ENCODE data around the gene KIR3DL1.

KIR3DL1 gene

DNA sequence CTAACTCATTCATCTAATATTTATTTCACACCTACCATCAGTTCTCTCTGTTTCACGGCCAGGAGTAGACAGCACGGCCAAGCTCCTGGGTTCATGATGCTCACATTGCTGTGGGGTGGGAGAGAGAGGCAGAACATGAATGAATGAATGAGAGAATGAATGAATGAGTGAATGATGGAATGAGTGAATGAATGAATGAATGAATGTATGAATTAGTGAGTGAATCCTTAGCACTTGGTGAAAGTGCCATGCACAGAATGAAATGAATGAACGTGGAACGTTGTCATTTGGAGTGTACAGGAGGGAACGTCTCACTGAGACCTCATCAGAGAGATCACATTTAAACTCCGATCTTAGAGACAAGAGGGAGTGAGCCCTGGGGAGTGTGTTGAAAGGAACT is 24.8 kb upstream of the KIR3DL1 start:
- H3K4me3 ChIP-seq (replicated peaks; ENCODE audit: low read depth, low read length), result no peak overlapping the region
- TF ChIP-seq, protein P1, sequence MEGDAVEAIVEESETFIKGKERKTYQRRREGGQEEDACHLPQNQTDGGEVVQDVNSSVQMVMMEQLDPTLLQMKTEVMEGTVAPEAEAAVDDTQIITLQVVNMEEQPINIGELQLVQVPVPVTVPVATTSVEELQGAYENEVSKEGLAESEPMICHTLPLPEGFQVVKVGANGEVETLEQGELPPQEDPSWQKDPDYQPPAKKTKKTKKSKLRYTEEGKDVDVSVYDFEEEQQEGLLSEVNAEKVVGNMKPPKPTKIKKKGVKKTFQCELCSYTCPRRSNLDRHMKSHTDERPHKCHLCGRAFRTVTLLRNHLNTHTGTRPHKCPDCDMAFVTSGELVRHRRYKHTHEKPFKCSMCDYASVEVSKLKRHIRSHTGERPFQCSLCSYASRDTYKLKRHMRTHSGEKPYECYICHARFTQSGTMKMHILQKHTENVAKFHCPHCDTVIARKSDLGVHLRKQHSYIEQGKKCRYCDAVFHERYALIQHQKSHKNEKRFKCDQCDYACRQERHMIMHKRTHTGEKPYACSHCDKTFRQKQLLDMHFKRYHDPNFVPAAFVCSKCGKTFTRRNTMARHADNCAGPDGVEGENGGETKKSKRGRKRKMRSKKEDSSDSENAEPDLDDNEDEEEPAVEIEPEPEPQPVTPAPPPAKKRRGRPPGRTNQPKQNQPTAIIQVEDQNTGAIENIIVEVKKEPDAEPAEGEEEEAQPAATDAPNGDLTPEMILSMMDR (IDR thresholded peaks at IDR 0.05; ENCODE audit: low read length, missing control alignments), result no peak
- DNase-seq (ENCODE audit: low read depth), result no peak

DNA sequence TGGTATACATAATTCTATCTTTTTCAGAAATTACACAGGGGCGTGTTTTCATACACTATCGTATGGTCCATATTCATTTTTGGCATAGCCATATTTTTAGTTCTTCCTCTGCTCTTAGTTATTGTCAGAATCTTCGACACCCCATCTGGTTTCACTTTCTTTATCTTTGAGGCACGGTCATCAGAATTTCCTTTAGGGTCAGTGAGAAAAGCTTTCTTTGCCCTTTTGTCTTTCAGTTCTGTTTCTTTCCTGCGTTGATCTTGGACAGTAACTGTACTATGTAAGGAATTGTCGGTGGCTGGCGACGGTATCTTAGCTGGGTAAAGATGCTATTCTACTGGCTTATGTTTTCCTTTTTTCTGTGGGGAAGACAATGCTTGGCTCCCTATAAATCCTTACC is 23.5 kb upstream of the KIR3DL1 start:
- DNase-seq (ENCODE audit: low read depth), result no peak
- no peak overlapping the region for H3K4me3 ChIP-seq (replicated peaks; ENCODE audit: low read depth, low read length)
- TF ChIP-seq, protein P1 (IDR thresholded peaks at IDR 0.05; ENCODE audit: low read length, missing control alignments), result no peak

DNA sequence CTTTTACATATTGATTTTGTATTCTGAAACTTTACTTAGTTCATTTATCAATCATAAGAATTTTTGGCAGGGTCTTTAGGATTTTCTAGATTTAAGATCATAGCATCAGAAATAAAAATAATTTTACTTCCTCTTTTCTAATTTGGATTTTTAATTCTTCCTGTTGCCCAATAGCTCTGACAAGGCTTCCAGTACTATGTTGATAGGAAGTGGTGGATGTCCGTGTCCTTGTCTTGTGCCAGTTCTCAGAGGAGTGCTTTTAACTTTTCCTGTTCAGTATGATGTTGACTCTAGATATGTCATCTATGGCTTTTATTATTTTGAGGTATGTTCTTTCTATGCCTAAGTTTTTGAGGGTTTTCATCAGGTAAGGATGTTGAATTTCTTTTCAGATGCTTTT is 20.5 kb upstream of the KIR3DL1 start:
- no peak overlapping the region for H3K4me3 ChIP-seq (replicated peaks; ENCODE audit: low read depth, low read length)
- no peak for DNase-seq (ENCODE audit: low read depth)
- TF ChIP-seq, protein P1 (IDR thresholded peaks at IDR 0.05; ENCODE audit: low read length, missing control alignments), result no peak

- TF ChIP-seq, protein P1 (IDR thresholded peaks at IDR 0.05; ENCODE audit: low read length, missing control alignments), result no peak
- no peak for DNase-seq (ENCODE audit: low read depth)
- H3K4me3 ChIP-seq (replicated peaks; ENCODE audit: low read depth, low read length), result no peak within 1 kb of the TSS
These were observed 12.9 kb upstream of the KIR3DL1 start, which contains the start of gene KIR2DL4 for GRCh38 chr19:54803410-54803809. TSS of gene KIR2DL4 (plus strand) at chr19:54803610. CDS start at chr19:54803652, 42 bp downstream.

DNA sequence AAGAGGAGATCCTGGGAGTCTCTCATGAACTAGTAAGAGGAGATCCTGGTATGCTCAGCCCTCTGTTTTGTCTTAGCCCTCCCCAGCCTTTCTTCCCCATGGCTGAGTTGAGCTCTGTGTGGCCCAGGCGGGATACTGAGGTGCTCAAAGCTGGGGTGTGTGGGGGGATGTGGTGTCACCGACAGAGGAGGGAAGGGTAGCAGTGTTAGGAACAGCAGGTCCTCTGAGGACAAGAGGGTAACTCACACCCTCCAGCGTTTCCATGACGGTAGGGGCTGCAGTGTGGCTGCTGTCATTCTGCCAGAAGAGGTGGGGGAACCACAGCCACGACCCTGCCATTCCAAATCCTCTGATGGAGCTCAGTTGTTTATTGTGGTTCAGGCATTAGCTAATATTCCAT is 12.2 kb upstream of the KIR3DL1 start:
- TF ChIP-seq, protein P1 (IDR thresholded peaks at IDR 0.05; ENCODE audit: low read length, missing control alignments), result no peak
- no peak overlapping the region for H3K4me3 ChIP-seq (replicated peaks; ENCODE audit: low read depth, low read length)

DNA sequence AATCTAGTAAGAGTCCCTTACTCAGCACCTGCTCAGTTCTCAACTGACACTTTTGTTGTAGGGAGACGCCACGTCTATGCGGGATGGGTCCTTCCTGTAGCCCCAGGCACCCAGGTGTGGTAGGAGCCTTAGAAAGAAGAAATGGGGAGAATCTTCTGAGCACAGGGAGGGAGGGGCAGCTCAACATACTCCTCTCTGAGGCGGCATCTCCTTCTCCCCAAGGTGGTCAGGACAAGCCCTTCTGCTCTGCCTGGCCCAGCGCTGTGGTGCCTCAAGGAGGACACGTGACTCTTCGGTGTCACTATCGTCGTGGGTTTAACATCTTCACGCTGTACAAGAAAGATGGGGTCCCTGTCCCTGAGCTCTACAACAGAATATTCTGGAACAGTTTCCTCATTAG is 11.7 kb upstream of the KIR3DL1 start:
- DNase-seq (ENCODE audit: low read depth), result no peak
- H3K4me3 ChIP-seq (replicated peaks; ENCODE audit: low read depth, low read length), result no peak overlapping the region
- TF ChIP-seq, protein P1 (IDR thresholded peaks at IDR 0.05; ENCODE audit: low read length, missing control alignments), result no peak

More for the DNA sequence above, 12.2 kb upstream of the KIR3DL1 start:
- DNase-seq (ENCODE audit: low read depth), result no peak

Measured in fibroblast of pulmonary artery (primary cell).